GM23338 (cell line): Measurements from ENCODE around the gene SMTNL2. TPM values are rescaled to one million over a fixed set of nuclear protein-coding genes. Genes with fewer than 3 reads are reported as not detected.
A peak's percentile ranks its signal among the peaks of the same experiment; 100 is the strongest.

ENCODE experiments used
- ATAC-seq: fragments of 200-7000 bp; cut with Tn5 transposase; 3 replicates; pipeline ENCODE4 v1.9.1; 2020
- DNase-seq: peaks from one replicate; pipeline ENCODE4 v3.0.0-alpha.2; 2015; ENCODE audit warnings: low spot score
- H2AFZ ChIP-seq: fragments of 200-600 bp; sonication (generic); 2 replicates; pipeline ENCODE4 v1.8.0; 2016; ENCODE audit warnings: antibody characterized with exemption, mild to moderate bottlenecking, moderate library complexity
- H3F3A ChIP-seq: fragments of 200-600 bp; sonication (generic); replicated peaks from 2 replicates; pipeline ENCODE4 v1.8.0; 2017; ENCODE audit warnings: antibody characterized with exemption, mixed run types, low read depth
- H3K27ac ChIP-seq: fragments of 200-600 bp; sonication (generic); 2 replicates; pipeline ENCODE4 v1.6.1; 2016; ENCODE audit warnings: low read depth
- H3K27me3 ChIP-seq: fragments of 200-600 bp; sonication (generic); 2 replicates; pipeline ENCODE4 v1.8.0; 2016; ENCODE audit warnings: mild to moderate bottlenecking, mixed run types, moderate library complexity; ENCODE audit not compliant: insufficient read depth
- H3K36me3 ChIP-seq: fragments of 200-600 bp; sonication (generic); 2 replicates; pipeline ENCODE4 v1.8.0; 2016; ENCODE audit warnings: mild to moderate bottlenecking; ENCODE audit not compliant: insufficient read depth
- H3K4me1 ChIP-seq: fragments of 200-600 bp; sonication (generic); 2 replicates; pipeline ENCODE4 v1.8.0; 2016; ENCODE audit warnings: mild to moderate bottlenecking, moderate library complexity; ENCODE audit not compliant: insufficient read depth
- H3K4me2 ChIP-seq: fragments of 200-600 bp; sonication (generic); 2 replicates; pipeline ENCODE4 v1.7.1; 2017; ENCODE audit warnings: mixed run types
- H3K4me3 ChIP-seq: fragments of 200-600 bp; sonication (generic); 2 replicates; pipeline ENCODE4 v1.6.1; 2016; ENCODE audit warnings: mixed run types
- H3K79me2 ChIP-seq: fragments of 200-600 bp; sonication (generic); replicated peaks from 2 replicates; pipeline ENCODE4 v1.8.0; 2017; ENCODE audit warnings: mild to moderate bottlenecking; ENCODE audit not compliant: insufficient read depth
- H3K9me2 ChIP-seq: fragments of 200-600 bp; sonication (generic); 2 replicates; pipeline ENCODE4 v1.8.0; 2017; ENCODE audit not compliant: insufficient read depth
- H4K20me1 ChIP-seq: fragments of 200-600 bp; sonication (generic); replicated peaks from 2 replicates; pipeline ENCODE4 v1.8.0; 2017; ENCODE audit warnings: mild to moderate bottlenecking; ENCODE audit not compliant: insufficient read depth
- H3K27ac Mint-ChIP-seq: 2 replicates; pipeline ENCODE4 v1.8.0; 2020; ENCODE audit warnings: inconsistent platforms, mild to moderate bottlenecking, moderate library complexity, mixed read lengths
- H3K27me3 Mint-ChIP-seq: 3 replicates; pipeline ENCODE4 v1.8.0; 2022; ENCODE audit warnings: low read depth, mild to moderate bottlenecking, moderate library complexity, mixed read lengths, inconsistent platforms; ENCODE audit not compliant: insufficient read depth, poor library complexity
- H3K36me3 Mint-ChIP-seq: 3 replicates; pipeline ENCODE4 v1.8.0; 2021; ENCODE audit warnings: low read depth, mild to moderate bottlenecking, inconsistent platforms, moderate library complexity, mixed read lengths
- H3K4me1 Mint-ChIP-seq: 3 replicates; pipeline ENCODE4 v1.8.0; 2020; ENCODE audit warnings: mild to moderate bottlenecking, inconsistent platforms, mixed read lengths
- H3K4me3 Mint-ChIP-seq: 3 replicates; pipeline ENCODE4 v1.8.0; 2021; ENCODE audit warnings: moderate library complexity, mild to moderate bottlenecking, inconsistent platforms, mixed read lengths
- H3K9me3 Mint-ChIP-seq: 3 replicates; pipeline ENCODE4 v1.8.0; 2020; ENCODE audit warnings: moderate library complexity, mild to moderate bottlenecking, inconsistent platforms, mixed read lengths
- CREB1 ChIP-seq: fragments of 250-450 bp; sonication (Bioruptor Pico); IDR thresholded peaks from 2 replicates; pipeline ENCODE4 v1.5.0; 2020; ENCODE audit warnings: low read depth, mild to moderate bottlenecking, moderate library complexity
- CTCF ChIP-seq, 2 experiments: fragments of 200-600 bp in 1 of 2; sonication (generic) in 1 of 2; conservative IDR thresholded peaks; 2 replicates each; pipeline versions ENCODE4 v1.5.1 to v1.6.1; 2016 to 2017; ENCODE audit warnings: antibody characterized with exemption in 2 of 2, low read depth in 2 of 2, mild to moderate bottlenecking in 2 of 2, moderate library complexity in 1 of 2
- ETS1 ChIP-seq: IDR thresholded peaks from 2 replicates; pipeline ENCODE4 v1.6.1; 2016; ENCODE audit warnings: antibody characterized with exemption
- EZH2 ChIP-seq: fragments of 200-600 bp; sonication (generic); IDR thresholded peaks from one replicate; pipeline ENCODE4 v1.8.0; 2017; ENCODE audit warnings: antibody characterized with exemption, mild to moderate bottlenecking, low read depth; ENCODE audit not compliant: unreplicated experiment
- EZH2phosphoT487 ChIP-seq: fragments of 200-600 bp; sonication (generic); IDR thresholded peaks from one replicate; pipeline ENCODE4 v1.8.1; 2018; ENCODE audit warnings: antibody characterized with exemption; ENCODE audit not compliant: unreplicated experiment
- JUNB ChIP-seq: IDR thresholded peaks from one replicate; pipeline ENCODE4 v1.6.1; 2016; ENCODE audit warnings: antibody characterized with exemption; ENCODE audit not compliant: unreplicated experiment
- NANOG ChIP-seq: IDR thresholded peaks from 2 replicates; pipeline ENCODE4 v1.6.1; 2016; ENCODE audit warnings: antibody characterized with exemption, borderline replicate concordance
- POLR2AphosphoS5 ChIP-seq: IDR thresholded peaks from 2 replicates; pipeline ENCODE4 v1.6.1; 2016; ENCODE audit warnings: antibody characterized with exemption, low read depth
- REST ChIP-seq: IDR thresholded peaks from one replicate; pipeline ENCODE4 v1.6.1; 2018; ENCODE audit warnings: antibody characterized with exemption; ENCODE audit not compliant: unreplicated experiment
- STAT1 ChIP-seq: IDR thresholded peaks from one replicate; pipeline ENCODE4 v1.6.1; 2016; ENCODE audit warnings: antibody characterized with exemption; ENCODE audit not compliant: unreplicated experiment
- ZNF114 ChIP-seq: fragments of 250-450 bp; sonication (Bioruptor Pico); IDR thresholded peaks from 2 replicates; pipeline ENCODE4 v1.5.0; 2020; ENCODE audit warnings: mild to moderate bottlenecking, moderate library complexity
- ZNF462 ChIP-seq: fragments of 250-450 bp; sonication (Bioruptor Pico); IDR thresholded peaks from 2 replicates; pipeline ENCODE4 v1.5.0; 2020; ENCODE audit warnings: mild to moderate bottlenecking, moderate library complexity
- polyA plus RNA-seq: library from polyadenylated mRNA; unstranded; fragments of >200 nt; fragmentation: Nextera tagmentation; extraction: Ambion mirVana; gene quantifications from 2 replicates; pipeline ENCODE4 v1.2.1, GENCODE V29; 2016
- total RNA-seq: library from RNA; depleted of rRNA; stranded (reverse); fragments of >200 nt; shearing (Covaris generic); gene quantifications from 2 replicates; pipeline ENCODE4 v1.2.3, GENCODE V29; 2014

SMTNL2 gene
- total and polyA plus RNA-seq, 2 experiments from 2014 or later: 1.3 to 4.3 TPM

GRCh38 chr17:4556996-4557395 is 27.3 kb upstream of the SMTNL2 start:
- Histone ChIP-seq H3K4me2 (no peak overlapping the region), H3K4me3 (no peak overlapping the region), H2AFZ (peak overlapping the region; percentile 70; the same call in 1 of the 2 replicates), H3K79me2 (peaks cover 30% of the 10 kb centered on the region), H3K27me3 (no peaks in the 10 kb centered on the region), H3F3A (0 out of 2 replicates have a peak, but pooled peaks cover 11% of the 10 kb centered on the region), H3K4me1 (peaks cover 20% of the 10 kb centered on the region), H3K9me2 (no peaks in the 10 kb centered on the region), H3K27ac (no peak overlapping the region), H3K36me3 (peaks cover 14% of the 10 kb centered on the region), H4K20me1 (no peaks in the 10 kb centered on the region; the same call in none of the 2 replicates)
- Mint-ChIP-seq H3K4me3 (no peak overlapping the region; the same call in 2 of the 3 replicates), H3K9me3 (no peaks in the 10 kb centered on the region), H3K4me1 (peaks cover 35% of the 10 kb centered on the region), H3K36me3 (peaks cover 31% of the 10 kb centered on the region), H3K27me3 (peaks cover 11% of the 10 kb centered on the region), H3K27ac (no peak overlapping the region)
- TF ChIP-seq ETS1 (no peak), EZH2phosphoT487 (no peak), ZNF114 (CRISPR knock-in tag) (no peak), EZH2 (no peak), POLR2AphosphoS5 (no peak), STAT1 (no peak), CREB1 (CRISPR knock-in tag) (no peak), NANOG (no peak), CTCF (conservative IDR thresholded peaks at IDR 0.05; ENCODE audit: low read depth in 2 of 2) (no peak), JUNB (no peak), ZNF462 (CRISPR knock-in tag) (no peak), REST (no peak)
- ATAC-seq (no peak), DNase-seq (no peak)
